GM19043 (cell line): ENCODE results near the gene PRTN3.
"Not testable (repeated sequence)": the region's sequence is repeated elsewhere in the genome, so short reads cannot be mapped to it uniquely, and the experiment has no call there.

Experiments
- ATAC-seq: cut with Tn5 transposase; IDR thresholded peaks from one replicate; pipeline ENCODE4 v1.9.1; 2021; ENCODE audit warnings: low read depth; ENCODE audit not compliant: unreplicated experiment

The PRTN3 gene

DNA sequence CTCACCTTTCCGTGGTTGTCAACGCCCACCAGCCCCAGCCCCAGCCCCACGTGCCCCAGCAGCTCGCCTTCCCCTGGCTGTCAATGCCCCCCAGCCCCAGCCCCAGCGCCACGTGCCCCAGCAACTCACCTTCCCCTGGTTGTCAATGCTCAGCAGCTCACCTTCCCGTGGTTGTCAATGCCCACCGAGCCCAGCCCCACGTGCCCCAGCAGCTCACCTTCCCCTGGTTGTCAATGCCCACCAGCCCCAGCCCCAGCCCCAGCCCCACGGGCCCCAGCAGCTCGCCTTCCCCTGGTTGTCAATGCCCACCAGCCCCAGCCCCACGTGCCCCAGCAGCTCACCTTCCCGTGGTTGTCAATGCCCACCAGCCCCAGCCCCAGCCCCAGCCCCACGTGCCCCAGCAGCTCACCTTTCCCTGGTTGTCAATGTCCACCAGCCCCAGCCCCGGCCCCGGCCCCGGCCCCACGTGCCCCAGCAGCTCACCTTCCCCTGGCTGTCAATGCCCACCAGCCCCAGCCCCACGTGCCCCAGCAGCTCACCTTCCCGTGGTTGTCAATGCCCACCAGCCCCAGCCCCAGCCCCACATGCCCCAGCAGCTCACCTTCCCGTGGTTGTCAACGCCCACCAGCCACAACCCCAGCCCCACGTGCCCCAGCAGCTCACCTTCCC lies 37.3 kb downstream of the PRTN3 start:
- ATAC-seq = not testable (repeated sequence)

DNA sequence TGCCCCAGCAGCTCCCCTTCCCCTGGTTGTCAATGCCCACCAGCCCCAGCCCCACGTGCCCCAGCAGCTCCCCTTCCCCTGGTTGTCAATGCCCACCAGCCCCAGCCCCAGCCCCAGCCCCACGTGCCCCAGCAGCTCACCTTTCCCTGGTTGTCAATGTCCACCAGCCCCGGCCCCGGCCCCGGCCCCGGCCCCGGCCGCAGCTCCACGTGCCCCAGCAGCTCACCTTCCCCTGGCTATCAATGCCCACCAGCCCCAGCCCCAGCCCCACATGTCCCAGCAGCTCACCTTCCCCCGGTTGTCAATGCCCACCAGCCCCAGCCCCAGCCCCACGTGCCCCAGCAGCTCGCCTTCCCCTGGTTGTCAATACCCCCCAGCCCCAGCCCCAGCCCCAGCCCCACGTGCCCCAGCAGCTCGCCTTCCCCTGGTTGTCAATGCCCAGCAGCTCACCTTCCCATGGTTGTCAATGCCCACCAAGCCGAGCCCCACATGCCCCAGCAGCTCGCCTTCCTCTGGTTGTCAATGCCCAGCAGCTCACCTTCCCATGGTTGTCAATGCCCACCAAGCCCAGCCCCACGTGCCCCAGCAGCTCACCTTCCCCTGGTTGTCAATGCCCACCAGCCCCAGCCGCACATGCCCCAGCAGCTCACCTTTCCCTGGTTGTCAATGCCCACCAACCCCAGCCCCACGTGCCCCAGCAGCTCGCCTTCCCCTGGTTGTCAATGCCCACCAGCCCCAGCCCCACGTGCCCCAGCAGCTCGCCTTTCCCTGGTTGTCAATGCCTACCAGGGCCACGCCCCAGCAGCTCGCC lies 38.2 kb downstream of the PRTN3 start:
- ATAC-seq = not testable (repeated sequence)

DNA sequence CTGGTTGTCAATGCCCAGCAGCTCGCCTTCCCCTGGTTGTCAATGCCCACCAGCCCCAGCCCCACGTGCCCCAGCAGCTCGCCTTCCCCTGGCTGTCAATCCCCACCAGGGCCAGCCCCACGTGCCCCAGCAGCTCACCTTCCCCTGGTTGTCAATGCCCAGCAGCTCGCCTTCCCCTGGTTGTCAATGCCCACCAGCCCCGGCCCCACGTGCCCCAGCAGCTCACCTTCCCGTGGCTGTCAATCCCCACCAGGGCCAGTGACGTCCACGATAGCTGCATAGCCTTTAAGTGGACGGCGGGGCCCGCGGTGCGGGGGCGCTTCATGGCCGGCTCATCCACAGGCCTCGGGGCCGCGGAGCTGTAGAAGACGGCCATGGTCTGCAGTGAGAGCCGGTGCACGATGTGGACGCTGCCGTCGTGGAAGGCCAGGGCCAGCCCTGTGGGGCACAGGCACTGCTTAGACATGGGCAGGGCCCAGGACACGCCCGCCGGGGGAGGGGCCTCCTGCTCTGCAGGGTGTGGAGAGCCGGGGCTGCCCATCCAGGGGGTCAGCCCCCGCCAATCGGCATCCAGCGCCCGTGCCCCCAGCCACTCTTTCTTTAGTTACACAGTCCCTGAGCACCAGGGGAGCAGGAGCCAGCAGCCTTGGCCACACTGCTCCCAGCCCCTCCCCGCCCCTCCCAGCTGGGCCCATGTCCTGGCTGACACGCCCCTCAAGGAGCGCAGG lies 39.1 kb downstream of the PRTN3 start:
- ATAC-seq = no peak

DNA sequence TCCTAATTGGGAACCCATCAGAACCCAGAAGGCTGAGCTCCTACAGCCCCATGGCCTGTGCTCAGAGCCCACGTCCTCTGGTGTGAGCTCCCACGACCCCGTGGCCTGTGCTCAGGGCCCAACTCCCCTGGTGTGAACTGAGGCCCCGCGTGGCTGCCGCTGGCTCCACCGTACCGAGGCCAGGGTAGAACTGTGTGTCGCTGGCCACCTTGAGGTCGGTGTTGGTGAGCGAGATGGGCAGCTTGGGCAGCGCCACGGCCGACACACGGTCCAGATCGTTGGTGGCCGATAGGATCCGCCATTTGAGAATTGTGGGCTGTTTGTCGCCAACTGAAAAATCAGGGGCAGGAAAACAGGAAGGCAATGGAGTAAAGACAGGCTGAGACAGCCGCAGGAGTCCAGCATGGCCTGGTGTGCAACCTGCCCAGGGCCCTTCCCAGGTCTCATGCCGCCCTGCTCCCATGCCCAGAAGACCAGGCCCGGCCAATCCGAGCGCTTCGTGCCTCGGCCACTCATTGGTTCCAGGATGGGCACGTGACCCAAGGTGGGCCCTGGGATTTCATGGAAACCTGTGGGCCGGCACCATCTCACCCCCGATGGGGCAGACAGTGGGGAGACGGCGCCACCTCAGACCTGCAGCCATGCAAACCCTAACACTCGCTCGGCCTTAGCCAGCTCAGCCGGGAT lies 40.7 kb downstream of the PRTN3 start:
- no peak for ATAC-seq

DNA sequence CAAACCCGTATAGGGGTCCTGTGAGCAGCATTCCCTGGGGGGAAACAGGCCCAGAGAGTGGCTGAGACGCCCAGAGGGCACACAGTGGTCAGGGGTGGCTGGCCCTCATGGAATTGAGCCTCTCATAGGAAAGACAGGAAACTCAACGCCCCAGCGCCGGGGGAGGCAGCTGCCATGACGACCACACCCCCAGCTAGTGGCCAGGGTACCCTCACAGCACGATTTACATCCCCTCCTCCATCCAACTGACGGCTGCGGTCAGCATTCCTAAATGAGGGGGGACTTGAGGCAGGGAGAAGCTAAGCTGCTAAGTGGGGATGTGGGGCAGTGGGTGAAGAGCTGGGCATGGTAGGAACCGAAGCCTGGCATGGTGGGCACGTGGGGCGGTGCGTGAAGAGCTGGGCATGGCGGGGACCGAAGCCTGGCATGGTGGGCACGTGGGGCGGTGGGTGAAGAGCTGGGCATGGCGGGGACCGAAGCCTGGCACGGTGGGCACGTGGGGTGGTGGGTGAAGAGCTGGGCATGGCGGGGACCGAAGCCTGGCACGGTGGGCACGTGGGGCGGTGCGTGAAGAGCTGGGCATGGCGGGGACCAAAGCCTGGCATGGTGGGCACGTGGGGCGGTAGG lies 42.2 kb downstream of the PRTN3 start:
- ATAC-seq = no peak

DNA sequence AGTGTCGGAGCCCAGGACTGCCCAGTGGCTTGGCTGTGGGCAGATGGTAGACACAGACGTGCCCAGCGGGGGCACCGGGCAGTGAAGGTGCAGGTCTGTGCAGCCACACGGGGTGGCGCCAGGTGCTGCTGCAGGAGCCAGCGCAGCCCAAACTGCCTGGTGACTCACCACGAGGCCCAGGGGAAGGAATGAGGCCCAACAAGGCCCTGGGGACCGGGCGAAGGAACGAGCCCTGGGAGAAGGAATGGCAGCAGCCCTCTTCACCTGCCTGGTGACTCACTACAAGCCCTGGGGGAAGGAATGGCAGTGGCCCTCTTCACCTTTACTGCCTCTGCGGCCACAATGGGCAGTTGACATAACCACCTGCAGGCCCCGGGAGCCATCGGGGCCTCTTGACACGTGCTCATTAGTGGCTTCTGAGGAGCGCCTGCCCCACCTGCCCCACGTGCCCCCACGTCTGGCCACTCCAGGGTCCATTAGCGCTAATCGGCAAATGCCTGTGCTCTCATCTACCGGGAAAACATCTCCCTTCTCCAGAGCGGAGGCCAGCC lies 42.9 kb downstream of the PRTN3 start:
- ATAC-seq = no peak

DNA sequence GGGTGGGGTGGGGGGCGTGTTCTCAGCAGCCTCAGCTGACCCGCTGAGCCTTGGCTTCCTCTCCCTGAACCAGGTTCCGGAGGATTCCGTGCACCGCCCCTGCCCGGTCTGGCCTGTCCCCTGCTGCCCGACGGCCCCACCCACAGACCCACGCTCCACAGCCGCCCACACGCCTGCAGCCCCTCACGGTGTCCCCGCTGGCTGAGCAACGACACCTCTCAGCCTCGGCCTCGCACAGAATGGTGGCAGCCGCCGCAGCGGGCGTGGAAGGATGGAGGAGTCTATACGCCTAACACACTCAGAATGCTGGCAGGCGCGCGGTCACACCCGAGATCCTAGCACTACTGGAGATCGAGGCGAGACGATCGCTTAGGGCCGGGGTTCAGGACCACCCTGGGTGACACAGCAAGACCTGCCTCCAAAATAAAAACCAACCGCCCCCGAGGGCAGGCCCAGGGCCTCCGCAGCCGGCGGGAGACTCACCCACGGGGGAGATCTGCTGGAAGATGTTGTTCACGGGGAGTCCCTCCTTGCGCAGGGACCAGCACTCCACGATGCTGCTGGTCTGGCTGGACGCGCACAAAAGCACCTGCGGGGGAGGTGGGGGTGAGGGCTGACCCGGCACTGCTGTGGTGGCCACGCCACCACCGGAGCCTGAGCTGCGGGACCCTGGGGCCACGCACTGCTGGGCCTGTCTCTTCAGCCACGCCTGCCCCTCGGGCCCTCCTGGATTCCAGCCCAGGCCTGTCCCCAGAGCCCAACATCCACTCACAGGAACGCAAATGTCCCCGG lies 43.8 kb downstream of the PRTN3 start:
- ATAC-seq = no peak

DNA sequence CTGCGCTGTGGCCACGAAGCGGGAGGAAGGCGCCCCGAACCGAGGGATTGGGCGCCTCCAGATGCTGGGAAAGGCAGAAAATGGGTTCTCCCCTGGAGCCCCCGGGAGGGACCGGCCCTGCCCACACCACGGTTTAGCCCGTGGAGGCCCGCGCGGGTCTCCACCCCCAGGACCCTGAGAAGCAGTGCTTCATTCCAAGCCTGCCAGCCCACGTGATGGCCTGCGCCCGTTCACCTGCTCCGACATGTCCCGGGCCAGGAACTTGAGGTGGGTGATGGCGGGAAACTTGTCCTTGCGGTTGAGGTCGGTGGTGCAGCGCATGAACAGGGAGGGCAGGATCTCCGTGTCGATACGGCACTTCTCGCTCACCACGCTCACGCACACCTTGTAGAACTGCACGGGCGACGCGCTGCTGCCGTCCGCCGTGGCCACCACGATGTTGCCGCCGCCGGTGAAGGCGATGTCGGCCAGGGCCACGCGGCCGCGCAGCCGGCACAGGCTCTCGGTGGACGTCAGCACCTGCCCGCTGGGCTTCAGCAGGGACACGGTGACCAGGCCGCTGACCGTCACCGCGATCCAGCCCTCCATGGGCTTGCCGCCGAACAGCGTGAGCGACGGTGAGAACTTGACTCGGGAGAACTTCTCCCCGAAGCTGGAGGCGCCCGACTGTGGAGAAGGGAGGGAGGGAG lies 44.9 kb downstream of the PRTN3 start:
- no peak for ATAC-seq

DNA sequence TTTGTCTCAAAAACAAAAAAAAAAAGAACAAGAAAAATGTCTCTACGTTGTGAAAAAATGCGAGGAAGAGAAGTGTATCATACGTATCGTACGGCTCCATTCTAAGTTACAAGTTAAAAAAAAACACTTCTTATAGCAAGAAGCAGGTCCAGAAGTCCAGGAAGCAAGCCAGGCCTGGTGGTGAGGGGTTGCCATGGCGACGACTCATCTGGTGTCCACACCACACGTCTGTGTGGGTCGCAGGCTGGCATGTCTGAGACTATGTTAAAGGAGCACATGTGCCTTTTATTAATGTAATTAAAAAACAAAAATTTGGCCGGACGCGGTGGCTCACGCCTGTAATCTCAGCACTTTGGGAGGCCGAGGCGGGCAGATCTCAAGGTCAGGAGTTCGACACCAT lies 46.3 kb downstream of the PRTN3 start:
- ATAC-seq = no peak

DNA sequence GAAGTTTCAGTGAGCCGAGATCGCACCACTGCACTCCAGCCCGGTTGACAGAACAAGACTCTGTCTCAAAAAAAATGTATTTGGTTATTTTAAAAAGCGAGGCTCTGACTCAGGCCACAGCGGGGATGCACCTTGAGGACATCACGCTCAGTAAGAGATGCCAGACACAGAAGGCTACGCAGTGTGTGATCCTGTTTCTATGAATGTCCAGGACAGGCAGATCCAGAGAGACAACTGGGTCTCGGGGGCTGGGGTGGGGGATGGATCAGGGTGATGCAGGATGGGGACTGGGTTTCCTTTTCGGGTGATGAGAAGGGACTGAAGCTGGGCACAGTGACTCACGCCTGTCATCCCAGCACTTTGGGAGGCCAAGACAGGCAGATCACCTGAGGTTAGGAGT lies 46.8 kb downstream of the PRTN3 start:
- ATAC-seq = no peak

DNA sequence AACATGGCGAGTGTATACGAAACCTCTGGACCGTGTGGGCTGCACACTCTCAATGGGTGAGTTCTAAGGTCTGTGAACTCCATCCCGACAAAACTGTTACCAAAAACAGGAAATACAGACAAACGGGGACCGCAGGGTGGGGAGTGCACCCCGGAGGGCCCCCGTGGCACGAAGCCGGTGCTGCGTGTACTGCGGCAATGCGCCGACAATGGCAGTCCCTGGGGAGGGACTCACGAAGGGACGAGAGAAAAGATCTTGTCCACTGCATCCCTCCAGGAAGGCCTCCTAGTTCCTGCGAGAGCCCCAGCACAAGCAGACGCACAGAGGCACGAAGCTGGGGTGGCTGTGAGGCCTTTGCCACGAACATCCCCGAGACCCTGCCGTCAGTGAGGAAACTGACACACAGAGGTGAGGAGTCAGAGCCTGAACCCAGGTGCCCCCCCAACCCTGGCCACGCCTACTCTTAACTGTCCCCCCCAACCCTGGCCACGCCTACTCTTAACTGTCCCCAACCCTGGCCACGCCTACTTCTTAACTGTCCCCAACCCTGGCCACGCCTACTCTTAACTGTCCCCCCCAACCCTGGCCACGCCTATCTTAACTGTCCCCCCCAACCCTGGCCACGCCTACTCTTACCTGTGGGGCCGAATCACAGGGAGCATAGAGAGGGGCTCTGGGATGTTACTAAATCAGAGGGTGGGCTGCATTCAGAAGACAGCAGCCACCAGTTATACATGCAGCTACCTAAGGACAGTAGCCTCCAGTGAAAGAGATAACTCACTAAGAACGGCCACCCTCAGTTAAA lies 48.0 kb downstream of the PRTN3 start:
- ATAC-seq = no peak

DNA sequence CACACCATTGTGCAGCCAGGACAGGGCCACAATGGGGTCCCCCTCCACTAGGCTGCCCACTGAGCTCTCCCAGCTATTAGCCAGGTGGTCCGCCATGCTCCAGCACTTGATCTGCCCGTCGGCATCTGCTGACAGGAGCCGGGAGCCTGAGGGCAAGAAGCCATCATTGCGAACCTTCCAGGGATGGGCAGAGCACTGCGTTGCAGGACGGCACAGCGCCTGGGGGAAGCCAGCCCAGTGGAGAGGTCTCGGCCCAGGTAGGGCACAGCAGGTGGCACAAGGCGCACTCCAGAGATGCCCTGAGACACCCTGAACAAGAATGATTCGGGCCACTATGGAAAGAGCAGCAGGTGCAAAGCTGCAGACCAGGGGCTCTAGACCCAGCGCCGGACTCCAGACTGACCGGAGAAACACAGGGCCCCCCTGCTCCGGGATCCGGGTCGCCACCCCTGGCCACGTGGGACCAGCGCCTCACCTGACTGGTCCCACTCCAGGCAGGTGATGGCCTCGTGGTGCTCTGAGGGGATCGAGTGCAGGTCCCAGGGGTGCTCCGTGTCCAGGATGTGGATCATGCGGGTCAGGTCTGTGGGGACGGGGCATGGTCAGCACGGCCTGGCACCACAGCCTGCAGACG lies 49.0 kb downstream of the PRTN3 start:
- ATAC-seq = no peak

DNA sequence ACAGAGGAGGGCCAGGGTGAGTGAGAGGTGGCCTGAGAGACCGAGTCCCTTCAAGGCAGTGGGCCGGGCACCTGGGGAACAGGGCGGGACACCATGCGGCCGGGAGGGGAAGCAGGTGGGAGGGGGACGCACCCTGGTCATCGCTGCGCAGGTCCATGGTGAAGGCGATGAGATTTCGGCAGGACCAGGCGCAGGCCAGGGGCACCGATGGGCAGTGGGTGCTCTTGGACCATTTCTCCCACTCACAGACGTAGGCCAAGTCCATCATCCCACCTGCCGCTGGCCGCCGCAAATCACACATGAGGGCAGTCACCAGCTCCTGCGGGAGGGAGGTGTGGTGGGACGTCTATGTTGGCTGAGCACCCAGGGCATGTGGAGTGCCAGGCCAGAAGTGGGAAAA lies 50.0 kb downstream of the PRTN3 start:
- ATAC-seq = no peak

DNA sequence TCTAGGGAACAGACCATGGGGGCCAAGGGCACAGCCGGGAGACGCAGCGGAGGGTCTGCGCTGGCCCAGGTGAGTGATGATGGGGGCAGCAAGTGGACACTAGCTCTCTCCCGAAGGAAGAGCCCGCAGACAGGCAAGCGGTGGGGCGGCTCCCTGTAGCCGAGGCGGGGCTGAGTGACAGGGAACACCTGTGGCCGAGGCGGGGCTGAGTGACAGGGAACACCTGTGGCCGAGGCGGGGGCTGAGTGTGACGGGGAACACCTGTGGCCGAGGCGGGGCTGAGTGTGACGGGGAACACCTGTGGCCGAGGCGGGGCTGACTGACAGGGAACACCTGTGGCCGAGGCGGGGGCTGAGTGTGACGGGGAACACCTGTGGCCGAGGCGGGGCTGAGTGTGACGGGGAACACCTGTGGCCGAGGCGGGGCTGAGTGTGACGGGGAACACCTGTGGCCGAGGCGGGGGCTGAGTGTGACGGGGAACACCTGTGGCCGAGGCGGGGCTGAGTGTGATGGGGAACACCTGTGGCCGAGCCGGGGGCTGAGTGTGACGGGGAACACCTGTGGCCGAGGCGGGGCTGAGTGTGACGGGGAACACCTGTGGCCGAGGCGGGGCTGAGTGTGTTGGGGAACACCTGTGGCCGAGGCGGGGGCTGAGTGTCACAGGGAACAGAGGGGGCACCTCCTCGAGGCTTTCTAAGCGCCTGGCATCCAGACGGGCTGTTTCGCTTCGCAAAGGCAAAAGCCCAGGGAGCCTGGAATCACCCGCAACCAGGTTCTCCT lies 50.8 kb downstream of the PRTN3 start:
- ATAC-seq = not testable (repeated sequence)

DNA sequence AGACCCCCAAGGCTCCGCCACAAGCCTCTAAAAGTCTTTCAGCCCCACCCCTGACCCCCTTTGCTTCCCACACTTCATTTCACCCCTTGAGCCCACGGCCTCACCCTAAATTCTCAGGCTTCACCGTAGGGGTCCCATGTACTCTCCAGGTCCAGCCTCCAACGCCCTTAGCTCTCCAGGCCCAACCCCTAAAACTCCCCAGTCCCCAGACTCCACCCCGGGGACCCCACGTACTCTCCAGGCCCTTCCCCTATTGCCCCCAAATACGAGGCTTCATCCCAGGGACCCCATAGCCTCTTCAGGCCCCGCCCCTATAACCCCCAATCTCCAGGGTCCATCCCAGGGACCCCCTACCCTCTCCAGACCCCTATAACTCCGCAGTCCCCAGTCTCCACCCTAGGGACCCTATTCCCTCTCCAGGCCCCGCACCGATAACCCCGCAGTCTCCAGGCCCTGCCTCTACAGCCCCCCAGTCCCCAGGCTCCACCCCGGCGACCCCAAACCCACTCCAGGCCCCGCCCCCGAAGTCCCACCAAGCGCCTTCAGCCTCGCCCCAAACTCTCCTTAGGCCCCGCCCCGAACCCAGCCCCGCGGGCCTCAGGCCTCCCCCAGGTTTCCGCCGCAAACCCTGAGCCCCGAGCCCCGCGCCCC lies 51.6 kb downstream of the PRTN3 start:
- ATAC-seq = no peak
